ENCODE measurements around the gene IL13.

- no peak for TF ChIP-seq POLR2A (IDR thresholded peaks at IDR 0.05)
- no peak for TF ChIP-seq CTCF (IDR thresholded peaks at IDR 0.05)
These were observed 23.5 kb downstream of the IL13 start for GRCh38 chr5:132681476-132681831.

Measured in lower leg skin (tissue), 3 donors.